ENCODE results near the gene CD151.

DNA sequence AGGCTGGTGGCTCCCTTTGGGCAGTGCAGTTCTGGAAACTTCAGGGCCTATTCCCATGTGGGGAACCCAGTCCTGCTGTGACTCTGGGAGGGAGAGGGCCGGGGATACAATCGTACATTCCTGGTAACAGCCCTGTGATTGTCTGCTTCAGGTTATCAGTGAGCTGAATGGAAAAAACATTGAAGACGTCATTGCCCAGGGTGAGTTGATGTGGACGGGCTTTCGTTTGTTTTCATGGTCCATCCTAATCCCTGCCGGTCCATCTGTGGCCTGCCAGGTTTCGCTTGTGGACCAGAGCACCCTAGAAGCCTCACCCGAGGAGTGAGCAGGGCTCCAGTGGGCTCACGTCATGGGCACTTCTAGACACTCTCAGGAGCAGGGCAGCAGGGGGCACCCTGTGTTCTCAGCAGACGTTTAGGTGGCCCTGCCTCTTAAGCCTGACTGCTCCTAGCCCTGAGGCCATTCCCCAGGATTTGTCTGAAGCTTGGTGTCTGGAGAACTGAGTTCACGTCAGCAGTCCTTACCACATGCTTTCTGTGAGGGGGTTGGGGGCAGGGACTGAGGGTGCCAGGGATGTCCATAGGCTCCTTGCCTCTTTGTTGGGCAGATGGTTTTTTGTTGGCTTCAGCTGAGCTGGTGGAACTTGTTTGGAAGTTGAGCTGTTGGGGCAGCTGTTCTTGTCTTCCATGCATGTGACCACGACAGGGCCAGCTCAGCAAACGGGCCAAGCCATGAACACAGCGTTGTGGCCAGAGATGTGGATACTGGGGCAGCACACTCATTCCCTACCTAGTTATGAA is 21.1 kb upstream of the CD151 start:
- TF ChIP-seq SUZ12 (IDR thresholded peaks at IDR 0.05; ENCODE audit: extremely low read depth, insufficient read depth, insufficient read length) (no peak), YY1 (IDR thresholded peaks at IDR 0.05; ENCODE audit: insufficient read depth, insufficient read length) (no peak)

Data from NT2/D1 (cell line).